ENCODE measurements around the gene VPS37C.

VPS37C gene

DNA sequence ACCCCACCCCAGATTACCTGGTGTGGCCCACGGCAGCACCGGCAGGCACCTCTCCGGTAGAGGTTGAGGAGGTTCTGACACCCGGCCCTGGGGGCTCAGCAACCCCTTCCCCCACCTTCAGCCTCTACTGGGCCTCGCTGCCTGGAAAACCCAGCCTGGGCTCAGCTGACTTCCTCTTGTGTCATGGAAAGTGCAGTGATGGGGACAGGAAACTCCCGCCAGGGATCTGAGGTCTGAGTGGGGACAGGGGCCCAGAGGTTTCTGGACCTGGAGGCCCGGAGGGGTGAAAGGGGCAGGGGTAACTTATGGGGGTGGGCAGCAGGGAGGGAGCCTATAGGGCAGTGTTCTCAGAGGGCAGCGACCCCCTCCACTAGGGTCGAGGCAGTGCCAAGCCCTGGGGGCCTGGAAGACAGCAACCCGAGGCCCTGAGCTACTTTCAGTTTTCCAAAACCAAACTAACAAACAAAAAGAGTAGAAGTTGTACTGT is 68.9 kb downstream of the VPS37C start:
- no peak for DNase-seq

DNA sequence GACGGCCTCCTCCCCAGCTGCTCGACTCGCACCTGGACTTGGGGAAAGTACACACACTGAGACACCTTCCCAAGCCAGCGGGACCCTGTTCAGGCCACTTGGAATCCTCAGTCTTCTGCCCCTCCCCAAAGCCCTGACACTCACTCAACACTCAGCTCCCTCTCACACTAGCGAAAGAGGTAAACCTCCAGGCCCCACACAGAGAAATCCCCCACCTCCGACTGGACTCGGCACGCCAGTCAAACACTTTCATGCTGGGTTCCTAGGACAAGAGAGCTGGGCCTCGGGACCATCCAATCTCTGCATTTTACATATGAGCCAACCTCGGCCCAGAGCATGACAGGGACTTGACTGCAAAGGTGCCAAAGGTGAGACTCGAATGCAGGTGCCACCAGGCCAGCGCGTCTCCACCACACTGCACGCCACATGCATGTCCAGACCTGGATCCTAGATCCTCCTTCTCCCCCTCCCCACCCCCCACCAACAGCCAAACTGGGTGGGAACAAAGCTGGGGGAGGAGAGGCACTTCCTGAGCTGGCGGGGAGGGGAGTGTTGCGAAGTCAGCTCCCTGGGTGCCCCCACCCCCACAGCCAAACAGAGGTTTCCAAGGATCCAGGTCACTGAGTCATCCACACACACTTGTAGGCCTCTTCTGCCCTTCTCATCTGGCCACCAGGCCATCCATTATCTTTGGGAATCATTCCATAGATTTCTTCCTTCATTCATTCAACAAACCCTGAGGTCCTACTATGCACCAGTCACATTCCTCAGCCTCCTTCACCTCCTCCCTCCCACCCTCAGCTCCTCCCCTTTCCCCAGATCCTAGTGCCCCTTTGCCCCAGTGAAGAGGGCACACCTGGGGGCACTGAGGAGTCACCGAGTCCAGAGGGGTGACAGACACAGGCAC is 69.6 kb downstream of the VPS37C start:
- DNase-seq, result peak; percentile 29

DNA sequence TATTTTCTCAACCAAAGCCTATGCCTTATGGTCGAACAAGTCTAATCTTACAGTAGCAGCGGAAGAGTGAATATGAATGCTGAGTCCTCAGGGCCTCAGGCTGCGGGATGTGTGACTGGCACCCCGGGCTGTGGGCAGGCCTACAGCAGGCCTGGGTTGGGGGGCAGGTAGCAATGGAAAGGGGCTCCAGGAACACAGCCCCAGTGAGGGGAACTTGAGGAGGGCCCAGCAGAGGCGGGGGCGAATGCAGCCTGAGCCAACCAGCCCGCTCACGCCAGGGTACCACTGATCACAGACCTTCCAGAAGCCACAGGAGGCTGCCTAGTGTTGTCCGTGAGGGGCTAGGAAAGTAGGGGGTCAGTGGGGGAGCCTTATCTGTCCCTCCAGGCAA is 70.2 kb downstream of the VPS37C start:
- no peak for DNase-seq

DNA sequence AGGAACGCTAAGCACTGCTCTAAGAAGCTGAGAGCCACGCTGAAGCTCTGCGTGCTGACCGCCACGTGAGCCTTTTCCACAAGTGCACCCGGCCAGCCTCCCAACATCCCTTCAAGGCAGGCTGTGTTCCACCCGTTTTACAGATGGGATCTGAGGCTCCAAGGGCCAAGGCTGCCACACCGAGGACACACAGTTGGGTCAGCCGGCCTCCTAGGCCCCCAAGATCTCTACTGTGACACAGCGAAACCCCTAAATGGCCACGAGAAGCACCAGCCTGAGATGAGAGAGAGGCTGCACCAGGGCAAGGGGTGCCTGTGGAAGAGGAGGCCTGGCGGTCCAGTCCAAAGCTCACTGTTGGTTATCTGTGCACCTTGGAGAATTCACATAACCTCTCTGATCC is 70.7 kb downstream of the VPS37C start:
- DNase-seq, result no peak

DNA sequence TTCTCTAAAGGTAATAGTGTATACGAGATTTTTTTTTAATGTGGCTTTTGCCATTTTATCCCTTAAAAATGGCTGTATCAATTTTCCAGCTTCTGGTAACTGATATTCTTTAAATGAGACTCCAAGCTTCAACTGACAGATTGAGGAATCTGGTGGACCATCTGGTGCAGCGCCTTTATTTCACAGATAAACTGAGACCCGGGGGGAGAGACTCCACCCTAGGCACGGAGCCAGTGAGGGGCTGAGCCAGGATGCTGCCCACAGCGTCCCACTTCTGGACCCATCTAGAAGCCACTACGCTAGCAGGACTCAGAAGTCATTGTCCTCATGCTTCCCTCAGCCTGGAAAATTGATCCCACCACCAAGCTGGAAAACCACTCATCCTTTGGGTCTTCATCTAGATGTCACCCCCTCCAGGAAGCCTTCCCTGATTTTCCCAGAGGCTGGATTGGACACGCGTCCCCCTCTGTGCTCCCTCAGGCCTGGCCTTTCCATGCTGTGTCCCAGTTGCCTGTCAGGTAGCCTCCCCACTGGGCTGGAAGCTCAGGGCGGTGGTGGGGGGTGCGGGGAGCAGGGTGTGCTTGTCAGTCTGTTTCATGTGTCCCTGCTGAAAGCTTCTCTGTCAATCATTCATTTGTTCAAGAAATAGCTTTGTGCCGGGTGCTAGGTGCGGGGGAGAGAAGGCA is 71.3 kb downstream of the VPS37C start:
- no peak for DNase-seq

DNA sequence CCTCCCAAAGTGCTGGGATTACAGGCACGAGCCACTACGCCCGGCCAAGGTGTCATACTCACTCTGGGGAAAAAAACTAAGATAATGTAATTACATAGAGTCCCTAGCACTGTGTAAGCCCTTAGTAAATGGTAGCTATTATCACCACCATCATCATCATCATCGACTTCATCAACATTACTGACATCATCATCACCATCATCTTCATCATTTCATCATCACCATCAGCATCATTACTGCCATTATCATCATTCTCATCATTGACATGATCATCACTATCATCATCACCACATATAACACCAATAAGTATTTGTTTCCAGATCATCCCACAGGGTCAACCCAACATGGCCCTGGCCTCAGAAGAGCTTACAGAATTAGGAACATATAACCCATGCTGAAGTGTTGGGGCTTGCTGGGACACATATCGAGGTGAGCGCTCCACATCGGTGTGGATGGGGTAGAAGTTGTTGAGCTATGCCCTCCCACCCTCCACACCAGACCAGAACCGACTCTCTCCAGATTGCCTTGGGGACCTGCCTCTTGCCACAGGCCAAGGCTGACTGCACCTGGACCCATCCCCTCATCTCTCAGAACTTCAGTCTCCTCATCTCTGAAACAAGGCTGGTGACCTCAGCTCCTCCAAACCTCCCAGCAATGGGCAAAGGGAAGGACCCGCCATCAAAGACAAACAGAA is 73.7 kb downstream of the VPS37C start:
- no peak for DNase-seq

DNA sequence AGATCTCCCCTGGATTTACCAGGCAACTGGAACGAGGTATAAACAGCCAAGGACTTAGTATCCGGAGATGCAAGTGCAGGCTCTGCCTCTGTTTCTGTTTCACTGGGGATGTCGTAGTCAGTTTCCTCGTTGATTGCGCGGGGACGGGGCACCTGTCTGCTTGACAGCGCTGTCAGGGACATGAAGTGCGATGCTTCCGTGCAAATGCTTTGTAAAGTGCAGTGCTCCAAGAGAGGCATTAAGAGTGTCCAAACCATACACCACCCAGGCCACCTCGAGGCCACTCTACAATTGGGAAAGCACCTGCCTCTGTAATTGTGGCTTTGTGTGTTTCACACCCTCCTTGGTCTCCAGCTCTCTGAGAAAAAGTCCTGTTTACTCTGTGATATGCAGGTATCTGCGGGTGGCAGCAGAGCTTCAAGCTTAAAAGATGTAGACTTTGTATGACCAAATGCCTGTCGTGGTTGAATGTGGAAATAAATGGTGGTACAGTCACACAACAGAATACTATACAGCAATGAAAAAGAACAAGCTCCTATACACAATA is 77.6 kb downstream of the VPS37C start:
- DNase-seq, result no peak

DNA sequence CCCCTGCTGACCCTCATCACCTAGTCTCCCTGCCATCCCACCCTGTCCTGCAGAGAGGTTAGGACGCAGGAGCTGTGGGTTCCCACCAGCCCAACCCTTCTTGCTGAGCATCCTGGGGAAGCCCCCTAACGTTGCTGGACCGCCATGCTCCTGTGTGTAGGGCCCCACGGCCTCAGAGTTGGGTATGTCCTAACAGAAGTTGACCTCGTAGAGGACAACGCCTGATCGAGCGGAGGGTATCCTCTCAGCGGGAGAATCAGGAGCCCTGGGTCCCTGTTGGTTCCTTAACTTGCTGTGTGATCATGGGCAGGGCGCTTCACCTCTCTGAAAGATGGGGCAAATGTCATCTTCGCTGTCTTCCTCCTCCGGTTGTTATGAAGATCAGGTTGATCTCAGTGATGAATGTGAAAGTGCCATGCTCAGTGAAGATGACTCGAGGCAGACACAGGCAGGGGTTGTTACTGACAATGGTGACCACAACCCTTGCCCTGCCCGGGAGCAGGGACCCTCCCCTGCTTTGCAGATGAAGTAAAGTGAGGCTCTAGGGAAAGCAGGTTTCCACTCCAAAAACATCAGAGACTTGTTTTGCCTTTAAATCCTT is 78.2 kb downstream of the VPS37C start:
- DNase-seq, result no peak

DNA sequence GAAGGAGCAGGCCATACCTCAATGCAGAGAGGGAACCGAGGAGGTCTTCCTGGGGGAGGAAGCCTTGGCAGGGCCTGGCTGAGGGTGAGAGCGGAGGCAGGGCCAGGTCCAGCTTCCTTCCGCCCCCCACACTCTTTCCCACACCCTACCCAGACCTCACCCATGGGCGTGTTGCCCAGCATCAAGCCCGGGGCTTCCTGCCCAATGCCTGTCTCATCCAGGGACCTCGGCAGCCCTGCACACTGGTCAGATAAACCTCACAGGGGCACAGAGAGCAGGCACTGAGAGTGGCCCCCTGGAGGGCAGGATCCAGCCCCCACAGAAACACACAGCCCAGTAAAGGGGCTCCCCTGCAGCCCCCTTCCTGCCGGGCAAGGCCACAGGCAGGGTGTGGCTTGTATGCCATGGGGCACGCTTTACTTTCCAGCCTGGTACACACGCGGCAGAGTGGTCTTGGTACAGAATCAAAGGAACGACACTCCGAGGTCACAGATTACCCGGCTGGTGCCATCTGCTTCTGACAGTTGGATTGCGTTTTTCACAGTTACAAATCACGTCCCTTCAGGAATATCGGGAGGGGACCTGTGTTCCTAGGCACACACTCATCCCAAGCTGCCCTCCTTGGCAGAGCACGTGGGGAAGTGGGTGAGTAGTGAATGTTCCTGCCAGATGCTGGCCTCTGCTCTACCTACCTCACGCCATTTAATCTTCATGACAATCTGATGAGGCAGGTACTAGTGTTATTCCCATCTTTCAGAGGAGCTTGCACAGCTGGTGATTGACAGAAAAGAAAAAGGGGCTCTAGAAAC is 79.0 kb downstream of the VPS37C start:
- DNase-seq, result no peak

DNA sequence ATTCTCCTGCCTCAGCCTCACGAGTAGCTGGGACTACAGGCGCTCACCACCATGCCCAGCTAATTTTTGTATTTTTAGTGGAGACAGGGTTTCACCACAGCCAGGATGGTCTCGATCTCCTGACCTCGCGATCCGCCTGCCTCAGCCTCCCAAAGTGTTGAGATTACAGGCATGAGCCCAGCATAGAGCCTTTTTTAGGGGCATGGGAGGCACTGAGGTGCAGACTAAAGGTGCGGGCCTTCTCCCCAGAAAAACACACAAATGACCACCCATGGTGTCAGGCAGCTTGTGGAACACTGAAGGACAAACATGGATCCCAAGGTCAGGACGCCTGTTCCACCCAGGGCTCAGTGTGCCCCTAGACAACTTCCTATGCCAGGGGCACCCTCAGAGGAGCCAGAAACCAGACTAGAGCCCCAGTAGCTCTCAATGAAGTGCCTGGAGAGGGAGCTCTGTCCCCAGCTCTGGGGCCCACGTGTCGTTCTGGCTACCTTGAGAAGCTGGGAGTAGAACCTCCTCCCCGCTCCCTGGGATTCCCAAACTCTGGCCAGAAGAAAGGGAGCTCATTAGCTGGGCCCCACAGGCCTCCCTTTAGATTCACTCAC is 80.1 kb downstream of the VPS37C start:
- no peak for DNase-seq

DNA sequence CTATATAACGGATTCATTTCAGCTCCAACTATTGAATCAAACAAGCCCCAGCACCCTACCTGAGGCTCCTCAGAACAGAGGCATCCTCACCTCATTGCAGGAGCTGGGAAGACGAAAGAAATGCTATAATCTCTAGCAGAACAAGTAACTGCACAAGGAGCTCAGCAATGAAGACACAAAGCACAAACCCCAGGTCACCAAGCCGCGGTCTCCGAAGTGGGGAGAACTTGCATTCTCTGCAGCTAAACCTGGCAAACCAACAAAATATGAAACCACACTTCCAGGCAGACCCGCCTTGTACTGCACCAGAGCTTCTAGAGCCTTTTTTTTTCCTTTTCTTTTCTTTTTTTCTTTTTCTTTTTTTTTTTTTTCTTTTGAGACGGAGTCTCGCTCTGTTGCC is 80.7 kb downstream of the VPS37C start:
- no peak for DNase-seq
